SU-DHL-6 (cell line): Measurements from ENCODE around the gene SH2D5.
A peak's percentile ranks its signal among the peaks of the same experiment; 100 is the strongest.

Experiments
- H2AFZ ChIP-seq: fragments of 200-600 bp; sonication (generic); 2 replicates; pipeline ENCODE4 v1.6.1; 2014; ENCODE audit warnings: low read depth, mild to moderate bottlenecking, moderate library complexity, mixed read lengths, antibody characterized with exemption, low read length; ENCODE audit not compliant: severe bottlenecking
- H3F3A ChIP-seq: fragments of 200-600 bp; shearing (Covaris generic); 2 replicates; pipeline ENCODE4 v1.6.0; 2016; ENCODE audit warnings: antibody characterized with exemption, mild to moderate bottlenecking; ENCODE audit not compliant: insufficient read depth
- H3K27ac ChIP-seq: fragments of 200-600 bp; sonication (generic); 2 replicates; pipeline ENCODE4 v1.5.1; 2016; ENCODE audit warnings: low read depth, mild to moderate bottlenecking, low read length, moderate library complexity, mixed read lengths
- H3K27me3 ChIP-seq: fragments of 200-600 bp; sonication (generic), shearing (Covaris generic); 2 replicates; pipeline ENCODE4 v1.6.0; 2014; ENCODE audit warnings: mild to moderate bottlenecking, low read length
- H3K36me3 ChIP-seq: fragments of 200-600 bp; sonication (generic); 2 replicates; pipeline ENCODE4 v1.6.1; 2014; ENCODE audit warnings: mild to moderate bottlenecking, low read length, mixed read lengths
- H3K4me2 ChIP-seq: fragments of 300-600, 200-600 bp; shearing (Covaris generic), sonication (generic); 2 replicates; pipeline ENCODE4 v1.6.0; 2014; ENCODE audit warnings: low read length, low read depth, mild to moderate bottlenecking; ENCODE audit not compliant: poor library complexity, severe bottlenecking
- H3K4me3 ChIP-seq: fragments of 200-600 bp; sonication (generic); 2 replicates; pipeline ENCODE4 v1.5.1; 2014; ENCODE audit warnings: antibody characterized with exemption, low read length, mild to moderate bottlenecking, mixed read lengths; ENCODE audit not compliant: insufficient read depth, poor library complexity, severe bottlenecking
- H3K79me2 ChIP-seq: fragments of 200-600 bp; sonication (generic); 2 replicates; pipeline ENCODE4 v1.6.1; 2014; ENCODE audit warnings: mild to moderate bottlenecking, low read length, moderate library complexity; ENCODE audit not compliant: insufficient read depth
- H3K9ac ChIP-seq: fragments of 200-600 bp; sonication (generic); 2 replicates; pipeline ENCODE4 v1.7.0; 2014; ENCODE audit warnings: mild to moderate bottlenecking, low read length
- H3K9me2 ChIP-seq: fragments of 200-600 bp; sonication (generic); replicated peaks from 2 replicates; pipeline ENCODE4 v1.6.1; 2014; ENCODE audit warnings: low read length; ENCODE audit not compliant: insufficient read depth
- H3K9me3 ChIP-seq: fragments of 200-600 bp; sonication (generic); 2 replicates; pipeline ENCODE4 v1.6.1; 2014; ENCODE audit warnings: low read length, mixed read lengths; ENCODE audit not compliant: insufficient read depth
- H4K20me1 ChIP-seq: fragments of 200-600 bp; sonication (generic); 2 replicates; pipeline ENCODE4 v1.6.1; 2014; ENCODE audit warnings: low read depth, mild to moderate bottlenecking, antibody characterized with exemption, low read length, moderate library complexity, mixed read lengths
- EZH2phosphoT487 ChIP-seq: fragments of 200-600 bp; sonication (generic), shearing (Covaris generic); conservative IDR thresholded peaks from 2 replicates; pipeline ENCODE4 v1.6.1; 2018; ENCODE audit warnings: mild to moderate bottlenecking, antibody characterized with exemption, low read length, moderate library complexity, mixed read lengths
- TF ChIP-seq, protein P1 (sequence below): fragments of 200-600 bp; sonication (generic); IDR thresholded peaks from one replicate; pipeline ENCODE4 v1.5.1; 2017; ENCODE audit warnings: antibody characterized with exemption, mild to moderate bottlenecking, low read length, moderate library complexity; ENCODE audit not compliant: insufficient read depth, poor library complexity, severe bottlenecking

The SH2D5 gene

DNA sequence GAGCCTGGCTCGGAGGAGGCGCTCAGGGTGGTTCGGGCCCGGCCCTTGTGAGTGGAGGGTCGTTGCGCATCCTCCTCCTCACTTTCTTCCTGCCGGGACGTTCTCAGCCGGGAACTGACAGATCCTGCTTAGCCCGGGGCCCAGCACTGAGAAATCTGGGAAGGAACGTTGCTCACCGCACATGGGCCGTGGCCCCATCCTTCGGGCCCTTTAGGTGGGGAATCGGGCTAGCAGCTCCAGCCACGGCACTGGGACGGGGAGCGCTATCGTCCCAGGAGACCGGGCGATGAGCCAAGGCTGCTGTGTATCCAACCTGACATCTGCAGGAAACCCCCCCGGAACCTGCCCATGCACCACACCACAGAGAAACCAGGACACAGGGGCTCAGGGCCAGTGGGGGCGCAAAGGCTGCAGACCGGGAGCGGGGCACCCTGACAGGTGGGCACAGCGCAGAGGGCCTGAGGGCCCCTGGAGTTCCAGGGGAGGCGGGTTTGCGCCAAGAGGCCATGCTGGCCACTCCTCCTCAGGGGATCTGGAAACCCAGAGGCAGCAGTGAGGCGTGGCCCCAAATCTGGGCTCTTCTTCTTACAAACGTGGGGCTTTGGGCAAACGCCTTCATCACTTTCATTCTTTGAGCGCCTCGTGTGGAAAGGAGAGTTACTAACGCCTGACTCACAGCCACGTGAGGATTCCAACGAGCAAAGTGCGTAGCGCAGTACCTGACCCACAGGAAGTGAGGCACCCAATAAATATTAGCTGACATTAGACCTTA, at the start of gene SH2D5:
Gene SH2D5 (minus strand): TSS at position 116 of the 772 bp plus-strand sequence. CDS start 4,659 bp downstream, outside the sequence.
- peak within 1 kb of the TSS; percentile 54 for H3K4me3 ChIP-seq
- no peaks in the 10 kb centered on the region for H3K36me3 ChIP-seq
- H2AFZ ChIP-seq, result peak within 1 kb of the TSS; percentile 69
- peak within 1 kb of the TSS; percentile 49 for H3K9ac ChIP-seq
- H3K27me3 ChIP-seq, result no peaks in the 10 kb centered on the region
- no peaks in the 10 kb centered on the region for H3K79me2 ChIP-seq
- H3K9me2 ChIP-seq, result no peaks in the 10 kb centered on the region
- peaks cover 14% of the 10 kb centered on the region for H3F3A ChIP-seq
- H3K4me2 ChIP-seq, result peak within 1 kb of the TSS; percentile 70
- no peaks in the 10 kb centered on the region for H4K20me1 ChIP-seq
- TF ChIP-seq, protein P1, sequence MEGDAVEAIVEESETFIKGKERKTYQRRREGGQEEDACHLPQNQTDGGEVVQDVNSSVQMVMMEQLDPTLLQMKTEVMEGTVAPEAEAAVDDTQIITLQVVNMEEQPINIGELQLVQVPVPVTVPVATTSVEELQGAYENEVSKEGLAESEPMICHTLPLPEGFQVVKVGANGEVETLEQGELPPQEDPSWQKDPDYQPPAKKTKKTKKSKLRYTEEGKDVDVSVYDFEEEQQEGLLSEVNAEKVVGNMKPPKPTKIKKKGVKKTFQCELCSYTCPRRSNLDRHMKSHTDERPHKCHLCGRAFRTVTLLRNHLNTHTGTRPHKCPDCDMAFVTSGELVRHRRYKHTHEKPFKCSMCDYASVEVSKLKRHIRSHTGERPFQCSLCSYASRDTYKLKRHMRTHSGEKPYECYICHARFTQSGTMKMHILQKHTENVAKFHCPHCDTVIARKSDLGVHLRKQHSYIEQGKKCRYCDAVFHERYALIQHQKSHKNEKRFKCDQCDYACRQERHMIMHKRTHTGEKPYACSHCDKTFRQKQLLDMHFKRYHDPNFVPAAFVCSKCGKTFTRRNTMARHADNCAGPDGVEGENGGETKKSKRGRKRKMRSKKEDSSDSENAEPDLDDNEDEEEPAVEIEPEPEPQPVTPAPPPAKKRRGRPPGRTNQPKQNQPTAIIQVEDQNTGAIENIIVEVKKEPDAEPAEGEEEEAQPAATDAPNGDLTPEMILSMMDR, result no peak
- TF ChIP-seq EZH2phosphoT487, result no peak
- H3K27ac ChIP-seq, result peak within 1 kb of the TSS; percentile 38
- H3K9me3 ChIP-seq, result no peaks in the 10 kb centered on the region

DNA sequence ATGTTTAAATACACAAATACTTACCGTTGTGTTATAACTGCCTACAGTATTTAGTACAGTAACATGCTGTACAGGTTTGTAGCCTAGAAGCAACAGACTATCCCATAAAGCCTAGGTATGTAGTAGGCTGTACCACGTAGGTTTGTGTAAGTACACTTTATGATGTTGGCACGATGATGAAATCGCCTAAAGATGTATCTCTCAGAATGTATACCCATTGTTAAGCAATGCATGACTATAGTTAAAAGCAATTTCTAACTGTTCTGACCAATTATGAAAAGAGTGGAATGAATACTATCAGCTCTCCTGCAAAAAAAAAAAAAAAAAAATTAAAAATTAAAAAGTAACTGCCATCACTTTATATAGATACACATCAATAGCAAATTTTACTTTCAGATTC, 43.2 kb upstream of the SH2D5 start:
- H3K36me3 ChIP-seq, result peaks cover 85% of the 10 kb centered on the region

DNA sequence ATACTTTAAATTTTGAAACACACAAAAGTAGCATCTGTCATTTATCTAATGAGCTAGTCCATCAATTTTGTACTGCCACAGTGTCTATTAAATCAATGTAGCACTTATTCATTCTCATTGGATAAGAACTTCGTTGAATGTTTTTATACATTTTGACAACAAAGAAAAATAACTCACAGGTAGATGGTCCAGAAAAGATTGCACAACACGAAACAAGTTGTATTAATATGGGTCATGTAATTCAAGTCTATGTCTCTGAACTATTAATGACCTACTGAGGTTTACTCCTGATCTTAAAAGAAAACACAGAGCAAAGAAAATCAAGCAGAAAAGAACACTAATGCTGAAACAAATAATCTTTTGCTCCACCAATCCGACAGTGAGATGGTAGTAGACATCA, 39.3 kb upstream of the SH2D5 start:
- H4K20me1 ChIP-seq, result peaks cover 11% of the 10 kb centered on the region; the same call in 1 of the 2 replicates
- no peak overlapping the region for H3K9ac ChIP-seq
- peaks cover 27% of the 10 kb centered on the region for H3K79me2 ChIP-seq
- no peak overlapping the region for H2AFZ ChIP-seq
- H3K27me3 ChIP-seq, result no peaks in the 10 kb centered on the region
- TF ChIP-seq, protein P1, result no peak
- no peak for TF ChIP-seq EZH2phosphoT487
- no peaks in the 10 kb centered on the region for H3K9me2 ChIP-seq
- no peak overlapping the region for H3K27ac ChIP-seq
- H3K4me2 ChIP-seq, result no peak overlapping the region
- H3F3A ChIP-seq, result peaks cover 10% of the 10 kb centered on the region; the same call in 1 of the 2 replicates
- H3K36me3 ChIP-seq, result peaks cover 89% of the 10 kb centered on the region
- no peaks in the 10 kb centered on the region for H3K9me3 ChIP-seq
- no peak overlapping the region for H3K4me3 ChIP-seq

More for the DNA sequence above, 43.2 kb upstream of the SH2D5 start:
- H3K9me2 ChIP-seq, result no peaks in the 10 kb centered on the region
- H3F3A ChIP-seq, result peaks cover 9% of the 10 kb centered on the region; the same call in 1 of the 2 replicates
- no peaks in the 10 kb centered on the region for H3K27me3 ChIP-seq
- H3K4me3 ChIP-seq, result no peak overlapping the region
- H3K9ac ChIP-seq, result no peak overlapping the region
- no peak overlapping the region for H3K27ac ChIP-seq
- no peak overlapping the region for H2AFZ ChIP-seq
- peaks cover 64% of the 10 kb centered on the region for H3K79me2 ChIP-seq
- H3K9me3 ChIP-seq, result no peaks in the 10 kb centered on the region
- H4K20me1 ChIP-seq, result peaks cover 30% of the 10 kb centered on the region
- no peak overlapping the region for H3K4me2 ChIP-seq
- TF ChIP-seq, protein P1, result no peak
- TF ChIP-seq EZH2phosphoT487, result no peak
